HUES64 (cell line): ENCODE results near the gene ARHGEF17.

Source experiments
- H3K27ac ChIP-seq: 2 replicates; pipeline ENCODE4 v1.7.0; 2013; ENCODE audit warnings: low read depth, low read length, inconsistent platforms
- H3K27me3 ChIP-seq: 2 replicates; pipeline ENCODE4 v1.6.1; 2013; ENCODE audit warnings: mild to moderate bottlenecking, low read length; ENCODE audit not compliant: insufficient read depth
- H3K36me3 ChIP-seq: 2 replicates; pipeline ENCODE4 v1.6.1; 2013; ENCODE audit warnings: mild to moderate bottlenecking, low read length; ENCODE audit not compliant: insufficient read depth
- H3K4me1 ChIP-seq: 2 replicates; pipeline ENCODE4 v1.6.1; 2013; ENCODE audit warnings: mild to moderate bottlenecking, low read length, moderate library complexity; ENCODE audit not compliant: insufficient read depth
- H3K4me3 ChIP-seq: 2 replicates; pipeline ENCODE4 v1.5.1; 2013; ENCODE audit warnings: mild to moderate bottlenecking, low read length, moderate library complexity
- H3K9ac ChIP-seq: 2 replicates; pipeline ENCODE4 v1.6.1; 2013; ENCODE audit warnings: mild to moderate bottlenecking, low read depth, low read length
- H3K9me3 ChIP-seq: 2 replicates; pipeline ENCODE4 v1.6.1; 2013; ENCODE audit warnings: low read depth, low read length; ENCODE audit not compliant: insufficient read depth
- WGBS: fragments of 150-250, 120-280 bp; methylation state at CpG from one replicate; pipeline ENCODE4 v1.1.7; 2013; ENCODE audit warnings: missing lambda C conversion rate; 5-methylcytosine and 5-hydroxymethylcytosine counted together

ARHGEF17 gene

DNA sequence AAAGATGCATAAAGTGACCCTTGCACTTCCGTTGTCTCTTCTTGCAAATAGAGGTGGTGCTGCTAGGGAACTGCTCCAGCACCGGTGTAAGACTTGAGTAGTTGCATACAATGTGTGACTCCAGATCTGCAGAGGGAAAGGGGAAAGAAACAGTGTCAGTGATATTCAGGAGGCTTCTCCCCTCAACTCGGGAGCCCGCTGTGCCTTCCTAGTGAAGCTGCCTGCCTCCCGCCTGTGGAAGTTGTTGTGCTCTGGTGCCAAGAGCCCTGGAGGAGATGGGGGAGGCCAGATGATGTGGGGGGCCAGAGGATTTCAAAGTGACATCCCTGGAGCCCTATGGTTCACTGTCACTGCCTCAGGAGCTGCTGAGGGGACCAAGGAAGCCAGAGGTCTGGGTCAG, 98.5 kb downstream of the ARHGEF17 start:
- Histone ChIP-seq H3K4me1 (0 out of 2 replicates have a peak, but pooled peaks cover 6% of the 10 kb centered on the region), H3K36me3 (peaks cover 22% of the 10 kb centered on the region; the same call in 1 of the 2 replicates), H3K4me3 (no peak overlapping the region), H3K9ac (no peak overlapping the region), H3K27me3 (no peaks in the 10 kb centered on the region), H3K9me3 (no peaks in the 10 kb centered on the region), H3K27ac (no peak overlapping the region)
- WGBS = 95% methylated on average over 5 of the region's 5 CpGs

- Histone ChIP-seq H3K36me3 (peaks cover 22% of the 10 kb centered on the region; the same call in 1 of the 2 replicates), H3K4me3 (no peak overlapping the region), H3K27me3 (no peaks in the 10 kb centered on the region), H3K27ac (no peak overlapping the region), H3K4me1 (no peaks in the 10 kb centered on the region), H3K9me3 (no peaks in the 10 kb centered on the region), H3K9ac (no peak overlapping the region)
- WGBS = 94% methylated on average over 8 of the region's 8 CpGs
These were observed 101.4 kb downstream of the ARHGEF17 start for GRCh38 chr11:73409431-73409830.

DNA sequence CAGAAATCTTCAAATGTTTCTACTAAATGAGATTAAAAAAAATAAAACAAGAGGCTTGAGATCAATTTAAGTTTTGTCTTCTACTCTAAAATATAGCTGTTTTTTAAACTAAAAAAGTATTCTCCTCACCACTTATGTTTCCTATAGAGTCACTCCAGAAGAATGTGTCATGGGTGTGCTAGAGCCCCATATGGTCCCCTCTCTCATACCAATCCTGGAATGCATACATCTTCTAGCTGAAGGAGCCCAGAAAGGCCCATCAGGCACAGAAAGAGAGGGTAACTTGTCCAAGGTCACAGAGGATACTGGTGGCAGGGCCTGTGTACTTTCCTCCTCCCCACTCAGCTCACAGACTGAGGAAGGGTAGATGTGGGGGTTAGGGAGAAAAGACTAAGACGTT, 102.6 kb downstream of the ARHGEF17 start:
- 89% methylated on average over 1 of the region's 1 CpG for WGBS

DNA sequence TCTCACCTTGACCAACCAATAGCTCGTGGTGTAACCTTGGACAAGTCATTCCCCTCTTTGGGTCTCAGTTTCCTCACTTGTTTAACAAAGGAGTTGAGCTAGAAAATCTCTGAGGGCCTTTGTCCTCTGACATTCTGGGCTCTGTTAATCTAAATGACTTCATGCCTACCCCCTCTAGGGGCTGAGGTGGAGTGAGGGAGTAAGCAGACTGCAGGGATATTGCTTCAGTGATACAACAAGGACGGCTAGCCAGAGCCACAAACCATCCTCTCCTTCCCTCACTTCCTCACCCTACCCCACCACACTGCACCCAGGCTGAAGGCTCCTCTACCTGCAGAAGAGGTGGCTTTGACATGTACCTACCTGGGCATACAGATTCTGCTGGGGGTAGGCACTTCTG, 103.0 kb downstream of the ARHGEF17 start:
- Histone ChIP-seq H3K27ac (no peak overlapping the region), H3K4me1 (no peaks in the 10 kb centered on the region; the same call in 1 of the 2 replicates), H3K9ac (no peak overlapping the region), H3K9me3 (no peaks in the 10 kb centered on the region), H3K36me3 (peaks cover 17% of the 10 kb centered on the region; the same call in 1 of the 2 replicates), H3K4me3 (no peak overlapping the region), H3K27me3 (no peaks in the 10 kb centered on the region)
- 79% methylated on average over 2 of the region's 2 CpGs for WGBS

More for the DNA sequence above, 102.6 kb downstream of the ARHGEF17 start:
- Histone ChIP-seq H3K27me3 (no peaks in the 10 kb centered on the region), H3K4me1 (no peaks in the 10 kb centered on the region), H3K36me3 (peaks cover 18% of the 10 kb centered on the region; the same call in 1 of the 2 replicates), H3K9ac (no peak overlapping the region), H3K27ac (no peak overlapping the region), H3K9me3 (no peaks in the 10 kb centered on the region), H3K4me3 (no peak overlapping the region)

DNA sequence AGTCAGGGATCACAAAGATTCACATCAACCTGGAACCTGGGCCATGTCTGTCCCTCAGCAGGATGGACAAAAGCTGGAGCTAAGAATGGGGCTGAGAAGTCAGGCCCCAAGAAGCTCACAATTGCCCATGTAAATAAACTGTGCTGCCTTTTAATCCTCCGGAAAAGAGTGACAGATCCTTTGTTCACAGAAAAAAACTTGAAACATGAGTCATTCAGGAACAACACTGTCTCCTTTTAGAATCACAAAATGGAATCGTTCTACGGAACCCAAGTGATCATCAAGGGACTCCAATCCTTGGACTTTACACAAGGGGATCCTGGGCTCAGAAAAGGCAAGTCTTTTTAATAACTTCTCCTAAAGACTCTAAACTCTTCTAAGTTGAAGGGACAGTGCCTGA, 104.2 kb downstream of the ARHGEF17 start:
- no peak overlapping the region for H3K27ac ChIP-seq
- H3K9me3 ChIP-seq = no peaks in the 10 kb centered on the region
- no peak overlapping the region for H3K4me3 ChIP-seq
- no peak overlapping the region for H3K9ac ChIP-seq
- WGBS = 76% methylated on average over 3 of the region's 3 CpGs
- no peaks in the 10 kb centered on the region; the same call in 1 of the 2 replicates for H3K4me1 ChIP-seq
- H3K27me3 ChIP-seq = no peaks in the 10 kb centered on the region
- H3K36me3 ChIP-seq = peaks cover 9% of the 10 kb centered on the region; the same call in 1 of the 2 replicates

DNA sequence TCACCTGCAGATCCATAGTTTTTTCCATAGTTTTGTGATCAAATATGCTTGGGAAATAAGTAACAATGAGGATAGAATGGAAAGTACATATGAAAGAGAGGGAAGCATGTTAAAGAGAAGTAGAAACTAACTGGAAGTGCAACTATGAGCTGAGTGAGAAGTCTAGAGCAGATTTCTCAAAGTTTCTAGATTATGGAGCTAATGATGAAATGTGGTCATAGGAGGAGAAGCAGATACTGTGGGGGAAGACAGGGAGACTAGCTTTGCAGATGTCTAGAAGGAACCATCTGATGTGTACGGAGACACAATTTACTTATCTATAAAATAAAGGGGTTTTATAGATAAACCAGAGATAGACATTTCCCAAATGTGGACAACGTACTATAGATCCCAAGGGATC, 105.2 kb downstream of the ARHGEF17 start:
- Histone ChIP-seq H3K36me3 (peaks cover 14% of the 10 kb centered on the region), H3K9ac (no peak overlapping the region), H3K4me1 (no peaks in the 10 kb centered on the region; the same call in 1 of the 2 replicates), H3K4me3 (no peak overlapping the region), H3K9me3 (no peaks in the 10 kb centered on the region), H3K27ac (no peak overlapping the region), H3K27me3 (no peaks in the 10 kb centered on the region)
- no CpG with 5 or more reads among the region's 2 CpGs for WGBS

- Histone ChIP-seq H3K36me3 (peaks cover 11% of the 10 kb centered on the region), H3K9me3 (no peaks in the 10 kb centered on the region), H3K4me3 (no peak overlapping the region), H3K4me1 (no peaks in the 10 kb centered on the region; the same call in 1 of the 2 replicates), H3K9ac (no peak overlapping the region), H3K27ac (no peak overlapping the region), H3K27me3 (no peaks in the 10 kb centered on the region)
- WGBS = 90% methylated on average over 1 of the region's 1 CpG
These were observed 107.0 kb downstream of the ARHGEF17 start for GRCh38 chr11:73414977-73415651.

DNA sequence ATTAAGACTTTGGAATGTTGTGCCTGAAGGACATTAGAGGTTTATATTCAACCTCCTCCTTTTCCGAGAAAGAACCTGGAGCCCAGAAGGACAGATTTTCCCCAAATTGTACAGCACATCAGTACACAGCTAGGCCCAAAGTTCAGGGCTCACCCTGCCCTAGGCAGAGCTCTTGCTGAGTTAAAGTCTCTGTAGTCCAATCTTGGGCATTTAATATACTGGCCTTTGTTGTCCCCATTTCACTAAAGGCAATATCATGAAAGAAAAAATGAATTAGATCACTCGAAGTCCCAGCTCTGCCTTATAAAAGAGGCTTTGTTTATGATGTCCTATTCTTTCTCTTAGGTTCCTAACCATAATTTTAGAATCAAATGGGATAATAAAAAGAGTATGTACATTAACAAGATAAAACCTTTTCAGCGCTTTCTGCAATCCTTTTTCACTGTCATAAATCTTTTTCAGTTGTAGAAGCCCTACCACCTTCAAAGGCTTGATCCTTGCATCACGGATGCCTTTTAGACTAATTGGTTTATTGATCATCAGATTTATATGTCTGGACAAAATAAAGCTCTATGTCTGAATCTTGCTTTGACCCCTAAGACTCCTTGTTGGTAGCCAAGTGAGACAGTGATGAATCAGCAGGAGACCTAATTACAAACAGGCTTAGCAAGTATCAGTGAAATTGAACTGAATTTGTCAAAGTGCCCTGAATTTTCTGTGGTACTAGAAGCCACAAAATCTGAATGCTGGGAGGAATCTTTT, 108.0 kb downstream of the ARHGEF17 start:
- H3K9me3 ChIP-seq = no peaks in the 10 kb centered on the region
- H3K36me3 ChIP-seq = peaks cover 8% of the 10 kb centered on the region
- H3K27ac ChIP-seq = no peak overlapping the region
- 100% methylated on average over 3 of the region's 4 CpGs for WGBS
- H3K27me3 ChIP-seq = no peaks in the 10 kb centered on the region
- H3K4me3 ChIP-seq = no peak overlapping the region
- no peaks in the 10 kb centered on the region; the same call in 1 of the 2 replicates for H3K4me1 ChIP-seq
- H3K9ac ChIP-seq = no peak overlapping the region

DNA sequence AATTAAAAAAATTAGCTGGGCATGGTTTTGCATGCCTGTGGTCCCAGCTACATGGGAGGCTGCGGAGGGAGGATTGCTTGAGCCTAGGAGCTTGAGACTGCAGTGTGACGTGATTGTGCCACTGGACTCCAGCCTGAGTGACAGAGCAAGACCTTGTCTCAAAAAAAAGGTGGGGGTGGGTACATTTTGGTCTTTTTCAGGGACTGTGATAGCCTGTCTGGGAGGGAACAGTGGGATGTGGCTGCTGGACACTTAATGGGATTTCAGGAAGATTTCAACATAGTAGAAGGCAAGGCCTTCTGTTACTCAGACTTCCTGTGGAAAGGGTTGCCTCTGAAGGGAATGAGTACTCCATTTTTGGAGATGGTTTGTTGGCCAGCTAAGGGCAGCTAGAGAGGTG, 108.7 kb downstream of the ARHGEF17 start:
- H3K27ac ChIP-seq = no peak overlapping the region
- H3K9me3 ChIP-seq = no peaks in the 10 kb centered on the region

More for the DNA sequence above, 108.7 kb downstream of the ARHGEF17 start:
- WGBS = 91% methylated on average over 2 of the region's 2 CpGs
- Histone ChIP-seq H3K36me3 (peaks cover 8% of the 10 kb centered on the region), H3K4me3 (no peak overlapping the region), H3K27me3 (no peaks in the 10 kb centered on the region), H3K9ac (no peak overlapping the region), H3K4me1 (no peaks in the 10 kb centered on the region; the same call in 1 of the 2 replicates)
